GM23338 (cell line): ENCODE results near the gene DCAF6.

ENCODE experiments used
- CREB1 ChIP-seq: fragments of 250-450 bp; sonication (Bioruptor Pico); IDR thresholded peaks from 2 replicates; pipeline ENCODE4 v1.5.0; 2020; ENCODE audit warnings: low read depth, mild to moderate bottlenecking, moderate library complexity
- EZH2 ChIP-seq: fragments of 200-600 bp; sonication (generic); IDR thresholded peaks from one replicate; pipeline ENCODE4 v1.8.0; 2017; ENCODE audit warnings: antibody characterized with exemption, mild to moderate bottlenecking, low read depth; ENCODE audit not compliant: unreplicated experiment
- EZH2phosphoT487 ChIP-seq: fragments of 200-600 bp; sonication (generic); IDR thresholded peaks from one replicate; pipeline ENCODE4 v1.8.1; 2018; ENCODE audit warnings: antibody characterized with exemption; ENCODE audit not compliant: unreplicated experiment
- JUNB ChIP-seq: IDR thresholded peaks from one replicate; pipeline ENCODE4 v1.6.1; 2016; ENCODE audit warnings: antibody characterized with exemption; ENCODE audit not compliant: unreplicated experiment
- NANOG ChIP-seq: IDR thresholded peaks from 2 replicates; pipeline ENCODE4 v1.6.1; 2016; ENCODE audit warnings: antibody characterized with exemption, borderline replicate concordance
- POLR2AphosphoS5 ChIP-seq: IDR thresholded peaks from 2 replicates; pipeline ENCODE4 v1.6.1; 2016; ENCODE audit warnings: antibody characterized with exemption, low read depth
- STAT1 ChIP-seq: IDR thresholded peaks from one replicate; pipeline ENCODE4 v1.6.1; 2016; ENCODE audit warnings: antibody characterized with exemption; ENCODE audit not compliant: unreplicated experiment
- ZNF114 ChIP-seq: fragments of 250-450 bp; sonication (Bioruptor Pico); IDR thresholded peaks from 2 replicates; pipeline ENCODE4 v1.5.0; 2020; ENCODE audit warnings: mild to moderate bottlenecking, moderate library complexity
- ZNF331 ChIP-seq: fragments of 250-450 bp; sonication (Bioruptor Pico); IDR thresholded peaks from 2 replicates; pipeline ENCODE4 v1.5.0; 2020; ENCODE audit warnings: low read depth, mild to moderate bottlenecking, moderate library complexity
- TF ChIP-seq, protein P1 (sequence below), 2 experiments: fragments of 200-600 bp in 1 of 2; sonication (generic) in 1 of 2; conservative IDR thresholded peaks; 2 replicates each; pipeline versions ENCODE4 v1.5.1 to v1.6.1; 2016 to 2017; ENCODE audit warnings: antibody characterized with exemption in 2 of 2, low read depth in 2 of 2, mild to moderate bottlenecking in 2 of 2, moderate library complexity in 1 of 2
- TF ChIP-seq, protein P2 (sequence below): IDR thresholded peaks from one replicate; pipeline ENCODE4 v1.6.1; 2018; ENCODE audit warnings: antibody characterized with exemption; ENCODE audit not compliant: unreplicated experiment
- TF ChIP-seq, protein P3 (sequence below): IDR thresholded peaks from 2 replicates; pipeline ENCODE4 v1.6.1; 2016; ENCODE audit warnings: antibody characterized with exemption
- TF ChIP-seq, protein P4 (sequence below): fragments of 250-450 bp; sonication (Bioruptor Pico); IDR thresholded peaks from 2 replicates; pipeline ENCODE4 v1.5.0; 2020; ENCODE audit warnings: mild to moderate bottlenecking, moderate library complexity

DNA sequence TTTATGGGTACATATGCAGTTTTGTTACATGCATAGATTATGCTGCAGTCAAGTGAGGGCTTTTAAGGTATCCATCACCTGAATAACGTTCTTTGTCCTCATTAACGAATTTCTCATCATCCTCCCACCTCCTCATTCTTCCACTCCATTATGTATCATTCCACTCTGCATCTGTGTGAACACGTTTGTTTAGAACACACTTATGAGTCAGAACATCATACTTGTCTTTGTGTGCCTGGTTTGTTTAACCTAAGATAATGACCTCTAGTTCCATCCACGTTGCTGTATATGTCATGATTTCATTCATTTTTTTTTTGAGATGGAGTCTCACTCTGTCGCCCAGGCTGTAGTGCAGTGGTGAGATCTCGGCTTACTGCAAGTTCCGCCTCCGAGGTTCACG is 7.1 kb downstream of the DCAF6 start:
- TF ChIP-seq, protein P1, sequence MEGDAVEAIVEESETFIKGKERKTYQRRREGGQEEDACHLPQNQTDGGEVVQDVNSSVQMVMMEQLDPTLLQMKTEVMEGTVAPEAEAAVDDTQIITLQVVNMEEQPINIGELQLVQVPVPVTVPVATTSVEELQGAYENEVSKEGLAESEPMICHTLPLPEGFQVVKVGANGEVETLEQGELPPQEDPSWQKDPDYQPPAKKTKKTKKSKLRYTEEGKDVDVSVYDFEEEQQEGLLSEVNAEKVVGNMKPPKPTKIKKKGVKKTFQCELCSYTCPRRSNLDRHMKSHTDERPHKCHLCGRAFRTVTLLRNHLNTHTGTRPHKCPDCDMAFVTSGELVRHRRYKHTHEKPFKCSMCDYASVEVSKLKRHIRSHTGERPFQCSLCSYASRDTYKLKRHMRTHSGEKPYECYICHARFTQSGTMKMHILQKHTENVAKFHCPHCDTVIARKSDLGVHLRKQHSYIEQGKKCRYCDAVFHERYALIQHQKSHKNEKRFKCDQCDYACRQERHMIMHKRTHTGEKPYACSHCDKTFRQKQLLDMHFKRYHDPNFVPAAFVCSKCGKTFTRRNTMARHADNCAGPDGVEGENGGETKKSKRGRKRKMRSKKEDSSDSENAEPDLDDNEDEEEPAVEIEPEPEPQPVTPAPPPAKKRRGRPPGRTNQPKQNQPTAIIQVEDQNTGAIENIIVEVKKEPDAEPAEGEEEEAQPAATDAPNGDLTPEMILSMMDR (conservative IDR thresholded peaks at IDR 0.05; ENCODE audit: low read depth in 2 of 2) = no peak
- TF ChIP-seq EZH2 = no peak
- TF ChIP-seq, protein P2, sequence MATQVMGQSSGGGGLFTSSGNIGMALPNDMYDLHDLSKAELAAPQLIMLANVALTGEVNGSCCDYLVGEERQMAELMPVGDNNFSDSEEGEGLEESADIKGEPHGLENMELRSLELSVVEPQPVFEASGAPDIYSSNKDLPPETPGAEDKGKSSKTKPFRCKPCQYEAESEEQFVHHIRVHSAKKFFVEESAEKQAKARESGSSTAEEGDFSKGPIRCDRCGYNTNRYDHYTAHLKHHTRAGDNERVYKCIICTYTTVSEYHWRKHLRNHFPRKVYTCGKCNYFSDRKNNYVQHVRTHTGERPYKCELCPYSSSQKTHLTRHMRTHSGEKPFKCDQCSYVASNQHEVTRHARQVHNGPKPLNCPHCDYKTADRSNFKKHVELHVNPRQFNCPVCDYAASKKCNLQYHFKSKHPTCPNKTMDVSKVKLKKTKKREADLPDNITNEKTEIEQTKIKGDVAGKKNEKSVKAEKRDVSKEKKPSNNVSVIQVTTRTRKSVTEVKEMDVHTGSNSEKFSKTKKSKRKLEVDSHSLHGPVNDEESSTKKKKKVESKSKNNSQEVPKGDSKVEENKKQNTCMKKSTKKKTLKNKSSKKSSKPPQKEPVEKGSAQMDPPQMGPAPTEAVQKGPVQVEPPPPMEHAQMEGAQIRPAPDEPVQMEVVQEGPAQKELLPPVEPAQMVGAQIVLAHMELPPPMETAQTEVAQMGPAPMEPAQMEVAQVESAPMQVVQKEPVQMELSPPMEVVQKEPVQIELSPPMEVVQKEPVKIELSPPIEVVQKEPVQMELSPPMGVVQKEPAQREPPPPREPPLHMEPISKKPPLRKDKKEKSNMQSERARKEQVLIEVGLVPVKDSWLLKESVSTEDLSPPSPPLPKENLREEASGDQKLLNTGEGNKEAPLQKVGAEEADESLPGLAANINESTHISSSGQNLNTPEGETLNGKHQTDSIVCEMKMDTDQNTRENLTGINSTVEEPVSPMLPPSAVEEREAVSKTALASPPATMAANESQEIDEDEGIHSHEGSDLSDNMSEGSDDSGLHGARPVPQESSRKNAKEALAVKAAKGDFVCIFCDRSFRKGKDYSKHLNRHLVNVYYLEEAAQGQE = no peak
- TF ChIP-seq POLR2AphosphoS5 = no peak
- no peak for TF ChIP-seq JUNB
- no peak for TF ChIP-seq ZNF331
- no peak for TF ChIP-seq CREB1 (CRISPR knock-in tag)
- TF ChIP-seq, protein P3, sequence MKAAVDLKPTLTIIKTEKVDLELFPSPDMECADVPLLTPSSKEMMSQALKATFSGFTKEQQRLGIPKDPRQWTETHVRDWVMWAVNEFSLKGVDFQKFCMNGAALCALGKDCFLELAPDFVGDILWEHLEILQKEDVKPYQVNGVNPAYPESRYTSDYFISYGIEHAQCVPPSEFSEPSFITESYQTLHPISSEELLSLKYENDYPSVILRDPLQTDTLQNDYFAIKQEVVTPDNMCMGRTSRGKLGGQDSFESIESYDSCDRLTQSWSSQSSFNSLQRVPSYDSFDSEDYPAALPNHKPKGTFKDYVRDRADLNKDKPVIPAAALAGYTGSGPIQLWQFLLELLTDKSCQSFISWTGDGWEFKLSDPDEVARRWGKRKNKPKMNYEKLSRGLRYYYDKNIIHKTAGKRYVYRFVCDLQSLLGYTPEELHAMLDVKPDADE = no peak
- no peak for TF ChIP-seq ZNF114 (CRISPR knock-in tag)
- no peak for TF ChIP-seq EZH2phosphoT487
- no peak for TF ChIP-seq NANOG
- TF ChIP-seq, protein P4, sequence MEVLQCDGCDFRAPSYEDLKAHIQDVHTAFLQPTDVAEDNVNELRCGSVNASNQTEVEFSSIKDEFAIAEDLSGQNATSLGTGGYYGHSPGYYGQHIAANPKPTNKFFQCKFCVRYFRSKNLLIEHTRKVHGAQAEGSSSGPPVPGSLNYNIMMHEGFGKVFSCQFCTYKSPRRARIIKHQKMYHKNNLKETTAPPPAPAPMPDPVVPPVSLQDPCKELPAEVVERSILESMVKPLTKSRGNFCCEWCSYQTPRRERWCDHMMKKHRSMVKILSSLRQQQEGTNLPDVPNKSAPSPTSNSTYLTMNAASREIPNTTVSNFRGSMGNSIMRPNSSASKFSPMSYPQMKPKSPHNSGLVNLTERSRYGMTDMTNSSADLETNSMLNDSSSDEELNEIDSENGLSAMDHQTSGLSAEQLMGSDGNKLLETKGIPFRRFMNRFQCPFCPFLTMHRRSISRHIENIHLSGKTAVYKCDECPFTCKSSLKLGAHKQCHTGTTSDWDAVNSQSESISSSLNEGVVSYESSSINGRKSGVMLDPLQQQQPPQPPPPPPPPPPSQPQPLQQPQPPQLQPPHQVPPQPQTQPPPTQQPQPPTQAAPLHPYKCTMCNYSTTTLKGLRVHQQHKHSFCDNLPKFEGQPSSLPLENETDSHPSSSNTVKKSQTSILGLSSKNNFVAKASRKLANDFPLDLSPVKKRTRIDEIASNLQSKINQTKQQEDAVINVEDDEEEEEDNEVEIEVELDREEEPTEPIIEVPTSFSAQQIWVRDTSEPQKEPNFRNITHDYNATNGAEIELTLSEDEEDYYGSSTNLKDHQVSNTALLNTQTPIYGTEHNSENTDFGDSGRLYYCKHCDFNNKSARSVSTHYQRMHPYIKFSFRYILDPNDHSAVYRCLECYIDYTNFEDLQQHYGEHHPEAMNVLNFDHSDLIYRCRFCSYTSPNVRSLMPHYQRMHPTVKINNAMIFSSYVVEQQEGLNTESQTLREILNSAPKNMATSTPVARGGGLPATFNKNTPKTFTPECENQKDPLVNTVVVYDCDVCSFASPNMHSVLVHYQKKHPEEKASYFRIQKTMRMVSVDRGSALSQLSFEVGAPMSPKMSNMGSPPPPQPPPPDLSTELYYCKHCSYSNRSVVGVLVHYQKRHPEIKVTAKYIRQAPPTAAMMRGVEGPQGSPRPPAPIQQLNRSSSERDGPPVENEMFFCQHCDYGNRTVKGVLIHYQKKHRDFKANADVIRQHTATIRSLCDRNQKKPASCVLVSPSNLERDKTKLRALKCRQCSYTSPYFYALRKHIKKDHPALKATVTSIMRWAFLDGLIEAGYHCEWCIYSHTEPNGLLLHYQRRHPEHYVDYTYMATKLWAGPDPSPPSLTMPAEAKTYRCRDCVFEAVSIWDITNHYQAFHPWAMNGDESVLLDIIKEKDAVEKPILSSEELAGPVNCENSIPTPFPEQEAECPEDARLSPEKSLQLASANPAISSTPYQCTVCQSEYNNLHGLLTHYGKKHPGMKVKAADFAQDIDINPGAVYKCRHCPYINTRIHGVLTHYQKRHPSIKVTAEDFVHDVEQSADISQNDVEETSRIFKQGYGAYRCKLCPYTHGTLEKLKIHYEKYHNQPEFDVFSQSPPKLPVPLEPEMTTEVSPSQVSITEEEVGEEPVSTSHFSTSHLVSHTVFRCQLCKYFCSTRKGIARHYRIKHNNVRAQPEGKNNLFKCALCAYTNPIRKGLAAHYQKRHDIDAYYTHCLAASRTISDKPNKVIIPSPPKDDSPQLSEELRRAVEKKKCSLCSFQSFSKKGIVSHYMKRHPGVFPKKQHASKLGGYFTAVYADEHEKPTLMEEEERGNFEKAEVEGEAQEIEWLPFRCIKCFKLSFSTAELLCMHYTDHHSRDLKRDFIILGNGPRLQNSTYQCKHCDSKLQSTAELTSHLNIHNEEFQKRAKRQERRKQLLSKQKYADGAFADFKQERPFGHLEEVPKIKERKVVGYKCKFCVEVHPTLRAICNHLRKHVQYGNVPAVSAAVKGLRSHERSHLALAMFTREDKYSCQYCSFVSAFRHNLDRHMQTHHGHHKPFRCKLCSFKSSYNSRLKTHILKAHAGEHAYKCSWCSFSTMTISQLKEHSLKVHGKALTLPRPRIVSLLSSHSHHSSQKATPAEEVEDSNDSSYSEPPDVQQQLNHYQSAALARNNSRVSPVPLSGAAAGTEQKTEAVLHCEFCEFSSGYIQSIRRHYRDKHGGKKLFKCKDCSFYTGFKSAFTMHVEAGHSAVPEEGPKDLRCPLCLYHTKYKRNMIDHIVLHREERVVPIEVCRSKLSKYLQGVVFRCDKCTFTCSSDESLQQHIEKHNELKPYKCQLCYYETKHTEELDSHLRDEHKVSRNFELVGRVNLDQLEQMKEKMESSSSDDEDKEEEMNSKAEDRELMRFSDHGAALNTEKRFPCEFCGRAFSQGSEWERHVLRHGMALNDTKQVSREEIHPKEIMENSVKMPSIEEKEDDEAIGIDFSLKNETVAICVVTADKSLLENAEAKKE (CRISPR knock-in tag) = no peak
- TF ChIP-seq STAT1 = no peak
